ENCODE measurements around the gene CIPC.

The CIPC gene

DNA sequence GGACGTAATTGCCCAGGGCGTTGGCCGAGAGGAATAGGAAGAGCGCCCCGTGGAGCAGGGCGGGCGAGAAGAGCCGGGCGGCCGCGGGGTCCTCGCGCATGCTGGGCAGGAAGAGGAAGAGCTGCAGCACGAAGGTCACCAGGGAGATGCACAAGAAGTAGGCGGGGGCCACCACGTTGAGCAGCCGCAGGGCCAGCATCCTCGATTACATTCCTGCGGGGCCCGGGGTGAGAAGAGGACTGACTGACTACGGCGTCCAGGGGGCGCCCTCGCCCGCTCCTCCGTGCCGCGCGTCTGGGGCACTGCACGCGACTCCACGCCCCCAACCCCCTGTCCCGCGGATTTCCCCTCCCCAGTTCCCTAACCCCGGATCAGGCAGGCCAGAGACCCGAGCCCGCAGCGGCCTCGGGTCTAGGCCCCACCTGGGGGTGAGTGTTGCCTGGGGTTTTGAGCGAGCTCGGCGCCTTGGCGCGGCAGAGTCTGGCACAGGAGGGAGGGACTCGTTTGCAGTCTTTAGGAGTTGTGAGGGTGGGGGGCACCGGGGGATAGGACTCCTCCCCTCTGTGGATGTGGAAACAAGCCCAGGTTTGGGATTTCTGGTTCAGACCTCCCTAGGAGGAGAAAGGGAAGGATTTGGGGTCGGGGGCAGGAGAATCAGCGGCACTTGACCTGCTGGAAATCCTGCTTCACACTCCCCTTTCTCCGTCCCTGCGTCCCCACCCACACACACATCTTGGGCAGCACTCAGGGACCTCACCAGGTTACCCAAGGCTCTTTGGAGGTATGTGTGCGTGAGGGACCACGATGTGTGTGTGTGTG, 41.7 kb downstream of the CIPC start:
- peak; percentile 42 for DNase-seq
- in situ Hi-C loops (cut with HindIII; ENCODE audit: low pct_ligation_motif_present, low pct_unique_long_range_greater_than_20kb, low sequenced_read_pairs) = no loop called here

DNA sequence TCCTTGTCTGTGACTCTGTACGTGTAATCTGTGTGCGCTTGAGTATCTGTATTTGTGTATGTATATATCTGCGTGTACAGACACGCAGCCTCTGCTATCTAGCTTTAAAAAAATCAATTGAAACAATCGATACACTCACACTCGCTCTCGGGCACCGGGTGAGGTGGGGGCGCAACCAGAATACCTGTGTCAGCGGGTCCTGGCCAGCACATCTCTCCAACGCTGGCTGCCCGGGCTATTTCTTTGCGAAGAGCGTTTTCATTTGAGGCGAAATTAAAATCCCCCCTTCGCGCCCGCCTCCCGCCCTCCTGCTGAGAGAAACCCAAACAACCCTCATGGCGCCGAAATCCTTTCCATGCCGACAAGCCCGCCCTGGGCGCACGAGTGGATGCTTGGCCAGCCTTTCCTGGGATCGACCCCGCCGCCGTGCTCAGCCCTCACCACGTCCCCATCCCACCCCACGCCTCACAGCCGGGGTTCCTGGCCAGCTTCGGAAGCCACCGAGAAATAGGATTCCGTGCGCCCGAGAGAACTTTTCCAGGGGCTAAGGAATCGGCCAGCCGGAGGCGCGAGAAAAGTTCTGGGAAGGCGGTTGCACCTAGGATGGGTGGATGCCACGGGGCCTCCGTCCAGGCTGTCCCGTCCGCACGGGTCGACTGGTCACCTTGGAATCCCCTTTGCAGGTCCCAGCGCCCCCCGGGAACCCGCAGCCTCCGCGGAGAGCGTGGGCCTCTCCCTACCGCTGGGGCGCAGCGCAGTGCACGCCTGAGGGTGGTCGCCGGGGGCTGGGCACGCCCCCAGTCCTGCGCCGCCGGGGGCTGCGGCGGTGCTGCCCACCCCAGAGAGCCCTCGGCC, 42.5 kb downstream of the CIPC start:
- DNase-seq = no peak
- in situ Hi-C loops (cut with HindIII; ENCODE audit: low pct_ligation_motif_present, low pct_unique_long_range_greater_than_20kb, low sequenced_read_pairs) = no loop called here

DNA sequence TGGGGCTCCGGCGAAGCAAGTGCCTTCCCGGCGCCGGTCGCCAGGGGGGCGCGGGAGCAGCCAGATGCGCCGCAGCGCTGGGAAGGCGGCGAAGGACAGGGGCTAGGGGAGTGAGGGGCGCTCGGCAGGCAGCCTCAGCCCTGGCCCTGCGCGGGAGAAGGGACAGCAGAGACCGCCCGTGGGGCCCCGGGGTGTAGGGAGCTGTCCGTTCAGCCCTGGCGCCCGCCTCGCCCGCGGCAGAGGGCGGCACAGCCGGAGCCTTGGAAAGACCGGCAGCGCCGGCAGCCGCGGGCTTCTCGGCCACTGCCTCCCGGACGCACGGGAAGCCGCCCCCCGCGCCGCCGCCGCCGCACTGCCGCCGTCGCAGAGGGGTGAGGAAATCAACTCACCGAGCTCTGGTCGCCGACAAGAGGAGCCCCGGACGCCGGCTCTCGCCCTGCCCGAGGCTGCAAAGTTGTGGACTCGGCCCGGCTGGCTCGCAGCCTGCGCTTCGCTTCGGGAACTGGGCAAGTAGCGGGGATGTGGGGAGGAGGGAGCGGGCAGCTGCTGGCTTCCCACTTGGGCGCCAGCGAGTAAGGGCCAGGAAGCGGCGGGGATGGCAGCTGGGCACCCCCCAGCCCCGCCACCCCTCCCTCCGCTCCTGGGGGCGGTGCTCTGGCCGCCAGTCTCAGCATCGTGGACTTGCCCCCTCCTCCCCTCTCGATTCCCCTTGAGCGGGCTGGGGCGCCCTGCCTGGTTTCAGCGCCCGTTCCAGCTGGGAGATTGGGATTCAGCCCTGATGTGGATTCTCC, 43.4 kb downstream of the CIPC start, which contains the start of gene ZDHHC22:
TSS of gene ZDHHC22 (minus strand) at position 578 of the 791 bp plus-strand sequence. CDS start 2,053 bp downstream, outside the sequence.
- in situ Hi-C loops (cut with HindIII; ENCODE audit: low pct_ligation_motif_present, low pct_unique_long_range_greater_than_20kb, low sequenced_read_pairs) = no loop called here
- peak; percentile 35 for DNase-seq

DNA sequence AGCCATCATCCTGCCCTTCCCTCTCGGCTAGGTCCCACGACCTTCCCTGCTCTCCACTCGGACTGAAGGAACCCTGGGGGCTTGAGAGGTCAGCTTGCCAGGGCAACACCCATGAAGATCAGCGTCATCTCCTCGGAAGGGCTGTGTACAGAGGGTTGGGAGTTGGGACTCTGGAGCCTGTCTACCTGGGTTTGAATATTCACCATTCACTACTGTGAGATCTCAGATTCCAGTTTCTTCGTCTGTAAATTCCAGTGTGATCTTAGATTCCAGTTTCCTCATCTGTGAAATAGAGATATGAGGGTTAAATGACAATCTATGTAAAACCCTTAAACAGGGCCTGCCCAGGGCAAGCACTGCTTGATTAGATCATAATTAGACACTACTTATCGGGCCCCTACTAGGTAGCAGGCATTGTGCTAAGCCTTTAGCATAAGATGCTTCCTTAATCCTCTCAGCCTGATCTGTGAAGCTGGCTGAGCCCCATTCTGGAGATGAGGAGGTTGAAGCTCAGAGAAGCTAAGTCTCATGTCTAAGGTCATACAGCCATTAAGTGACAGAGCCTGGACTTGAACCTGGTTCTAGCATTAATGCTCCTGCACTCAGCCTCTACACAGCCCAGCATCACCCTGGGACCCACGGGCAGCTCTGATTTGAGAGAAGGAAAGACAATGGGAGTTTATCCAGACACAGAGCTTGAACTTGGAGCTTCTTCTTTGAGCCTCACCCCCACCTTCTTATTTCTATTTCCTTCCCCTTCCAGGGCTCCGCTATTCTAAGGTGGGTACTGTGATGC, 44.1 kb downstream of the CIPC start:
- no peak for DNase-seq
- in situ Hi-C loops (cut with HindIII; ENCODE audit: low pct_ligation_motif_present, low pct_unique_long_range_greater_than_20kb, low sequenced_read_pairs) = no loop called here

GRCh38 chr14:77143071-77143470, 45.0 kb downstream of the CIPC start:
- no peak for DNase-seq
- in situ Hi-C loops (cut with HindIII; ENCODE audit: low pct_ligation_motif_present, low pct_unique_long_range_greater_than_20kb, low sequenced_read_pairs) = no loop called here

- in situ Hi-C loops (cut with HindIII; ENCODE audit: low pct_ligation_motif_present, low pct_unique_long_range_greater_than_20kb, low sequenced_read_pairs) = no loop called here
- DNase-seq = no peak
Observed at GRCh38 chr14:77144412-77145115, 46.5 kb downstream of the CIPC start.

DNA sequence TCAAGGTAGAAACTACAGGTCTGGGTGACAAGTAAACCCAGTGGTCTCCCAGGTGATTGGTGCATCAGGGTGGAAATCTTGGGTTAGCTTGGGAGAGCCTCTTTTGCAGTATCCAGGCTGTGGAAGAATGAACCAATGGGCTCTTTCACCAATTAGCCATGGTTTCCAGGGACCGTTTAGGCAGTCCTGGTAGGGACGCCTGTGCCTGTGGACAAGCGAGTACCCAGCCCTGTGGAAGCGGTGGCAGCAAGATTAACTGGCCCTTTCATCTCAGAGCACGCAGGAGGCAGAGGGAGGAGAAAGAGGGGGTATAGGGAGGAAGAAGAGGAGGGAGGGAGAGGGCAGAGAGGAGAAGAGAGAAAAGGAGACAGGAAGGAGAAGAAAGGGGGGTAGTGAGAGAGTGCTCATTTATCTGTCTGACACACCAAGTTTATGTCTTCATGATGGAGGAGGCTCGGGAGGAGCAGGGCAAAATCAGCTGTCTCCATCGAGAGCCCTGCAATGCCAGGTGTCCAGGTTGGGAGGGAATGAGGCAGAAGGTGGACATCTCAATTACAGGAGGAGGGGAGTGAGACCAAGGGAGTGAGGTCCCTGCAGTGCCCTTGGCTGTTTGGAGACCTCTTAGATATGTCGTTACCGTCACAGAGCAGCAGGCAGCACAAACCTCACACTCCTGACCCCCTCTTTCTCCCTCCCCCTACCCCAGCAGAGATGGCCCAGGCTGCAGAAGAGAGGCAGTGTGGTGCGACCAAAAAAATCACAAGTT, 48.1 kb downstream of the CIPC start:
- in situ Hi-C loops (cut with HindIII; ENCODE audit: low pct_ligation_motif_present, low pct_unique_long_range_greater_than_20kb, low sequenced_read_pairs) = no loop called here
- no peak for DNase-seq

- in situ Hi-C loops (cut with HindIII; ENCODE audit: low pct_ligation_motif_present, low pct_unique_long_range_greater_than_20kb, low sequenced_read_pairs) = no loop called here
- no peak for DNase-seq
Observed at GRCh38 chr14:77148510-77149231, 50.6 kb downstream of the CIPC start.

DNA sequence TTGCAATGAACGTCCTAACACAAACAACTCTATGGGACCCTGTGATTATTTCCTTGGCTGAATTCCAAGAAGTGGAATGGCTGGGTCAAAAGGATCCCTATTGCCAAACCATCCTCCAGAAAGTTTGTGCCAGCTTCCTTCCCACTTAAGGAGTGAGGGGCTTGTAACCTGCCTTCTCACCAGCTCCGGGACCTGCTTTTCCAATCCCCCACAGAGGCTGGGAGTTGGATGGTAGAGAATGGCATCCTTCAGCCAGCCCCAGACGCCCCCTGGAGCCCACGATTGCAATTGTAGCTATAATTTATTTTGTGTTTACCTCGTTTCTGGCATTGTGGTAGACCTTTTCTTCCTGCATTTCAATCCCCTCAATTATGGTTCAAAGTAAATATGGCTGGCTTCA, 53.2 kb downstream of the CIPC start:
- in situ Hi-C loops (cut with HindIII; ENCODE audit: low pct_ligation_motif_present, low pct_unique_long_range_greater_than_20kb, low sequenced_read_pairs) = no loop called here
- DNase-seq = peak; percentile 28

GRCh38 chr14:77151918-77152588, 54.0 kb downstream of the CIPC start:
- DNase-seq = peak; percentile 40

DNA sequence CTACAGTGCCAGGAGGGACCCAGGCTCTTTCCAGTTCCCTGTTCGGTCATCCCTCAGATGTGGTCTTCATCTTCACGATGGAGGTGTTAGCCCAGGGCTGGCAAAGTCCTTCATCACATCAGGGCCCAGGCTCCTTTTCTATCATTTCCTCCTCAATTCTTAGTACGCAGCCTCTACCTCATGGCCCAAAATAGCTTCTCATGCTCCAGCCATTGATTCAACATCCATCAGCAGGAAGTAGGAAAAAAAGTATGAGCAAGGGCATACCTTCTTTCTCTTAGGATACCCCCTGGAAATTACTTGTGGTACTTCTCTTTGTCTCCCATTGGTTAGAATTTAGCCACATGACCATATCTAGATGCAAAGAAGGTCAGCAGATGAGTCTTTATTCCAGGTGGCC, 55.7 kb downstream of the CIPC start:
- DNase-seq = no peak
- in situ Hi-C loops (cut with HindIII; ENCODE audit: low pct_ligation_motif_present, low pct_unique_long_range_greater_than_20kb, low sequenced_read_pairs) = no loop called here

More at GRCh38 chr14:77151918-77152588, 54.0 kb downstream of the CIPC start:
- in situ Hi-C loops (cut with HindIII; ENCODE audit: low pct_ligation_motif_present, low pct_unique_long_range_greater_than_20kb, low sequenced_read_pairs) = no loop called here

DNA sequence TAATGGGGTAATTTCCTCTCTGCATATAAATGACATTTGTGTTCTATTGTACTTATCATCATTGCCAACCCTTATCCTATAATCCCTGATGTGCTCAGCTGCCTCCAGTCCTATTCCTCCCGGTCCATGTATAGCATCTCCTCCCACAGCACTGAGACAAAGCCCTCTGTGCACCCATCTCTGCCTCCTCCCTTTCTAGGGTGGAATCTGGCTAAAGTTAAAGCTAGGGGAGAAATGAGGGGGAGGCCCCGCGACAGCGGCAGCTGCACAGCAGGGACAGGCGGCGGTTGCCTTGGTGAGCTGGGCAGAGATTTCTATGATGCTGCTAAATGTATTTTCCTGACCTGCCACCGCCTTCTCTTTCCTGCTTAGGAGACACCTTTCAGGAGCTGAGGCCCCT, 56.4 kb downstream of the CIPC start:
- DNase-seq = no peak
- in situ Hi-C loops (cut with HindIII; ENCODE audit: low pct_ligation_motif_present, low pct_unique_long_range_greater_than_20kb, low sequenced_read_pairs) = no loop called here

- in situ Hi-C loops (cut with HindIII; ENCODE audit: low pct_ligation_motif_present, low pct_unique_long_range_greater_than_20kb, low sequenced_read_pairs) = no loop called here
- no peak for DNase-seq
Observed at GRCh38 chr14:77155083-77155482, 57.0 kb downstream of the CIPC start.

DNA sequence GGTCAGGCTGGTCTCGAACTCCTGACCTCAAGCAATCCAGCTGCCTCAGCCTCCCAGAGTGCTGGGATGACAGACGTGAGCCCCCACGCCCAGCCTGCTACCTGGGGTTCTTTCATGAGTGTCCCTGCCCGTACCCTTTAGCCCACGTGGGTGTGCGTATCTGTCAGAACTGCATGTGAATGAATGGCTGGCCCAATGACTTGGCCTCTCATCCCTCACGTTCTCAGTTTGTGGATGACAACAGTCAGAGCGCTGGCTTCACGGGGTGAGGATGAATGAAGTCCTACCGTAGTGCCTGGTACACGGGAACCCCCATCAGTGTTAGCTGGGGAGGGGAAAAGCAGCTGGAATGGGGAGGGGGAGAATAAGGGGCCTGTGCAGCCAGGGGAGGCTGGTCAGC, 59.7 kb downstream of the CIPC start:
- in situ Hi-C loops (cut with HindIII; ENCODE audit: low pct_ligation_motif_present, low pct_unique_long_range_greater_than_20kb, low sequenced_read_pairs) = no loop called here
- no peak for DNase-seq

DNA sequence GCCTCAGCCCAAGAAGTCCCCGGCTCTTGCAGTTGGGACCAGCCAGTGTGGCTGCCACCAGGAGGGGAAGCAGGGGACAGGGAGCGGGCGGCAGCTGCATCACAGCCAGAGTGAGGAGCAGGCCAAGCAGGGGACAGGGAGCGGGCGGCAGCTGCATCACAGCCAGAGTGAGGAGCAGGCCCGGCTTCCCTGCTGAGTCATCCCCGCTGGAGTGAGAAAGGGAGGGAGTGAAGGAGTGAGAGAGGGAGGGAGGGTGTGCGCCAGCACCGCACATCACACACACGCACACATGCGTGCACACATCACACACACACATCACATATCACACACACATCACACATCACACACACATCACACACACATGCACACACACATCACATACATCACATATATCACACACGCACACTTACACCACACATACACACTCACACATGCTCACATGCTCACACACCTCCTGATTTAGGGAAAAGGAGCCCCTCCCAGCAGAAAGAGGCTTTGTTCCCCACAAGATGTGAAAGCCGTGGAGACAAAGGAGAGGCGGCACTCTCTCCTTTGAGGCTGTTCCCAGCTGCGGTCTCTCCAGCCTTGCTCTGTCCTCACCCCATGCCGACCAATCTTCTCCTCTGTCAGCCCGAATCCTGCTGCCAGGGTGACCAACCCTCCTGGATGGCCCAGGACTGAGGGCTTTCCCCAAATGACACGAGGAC, 60.3 kb downstream of the CIPC start:
- DNase-seq = peak; percentile 45
- in situ Hi-C loops (cut with HindIII; ENCODE audit: low pct_ligation_motif_present, low pct_unique_long_range_greater_than_20kb, low sequenced_read_pairs) = no loop called here

Measured in ACHN (cell line).